Measurements from ENCODE around the gene SPACA1. TPM values are rescaled to one million over a fixed set of nuclear protein-coding genes. Genes with fewer than 3 reads are reported as not detected.
A peak's percentile ranks its signal among the peaks of the same experiment; 100 is the strongest.

SPACA1 gene
- total and polyA plus RNA-seq, 2 of the 8 experiments (the other 6 are each of a cell fraction or from before 2014, with no cell fraction given), result not detected

GRCh38 chr6:88004707-88005106 is 42.9 kb upstream of the SPACA1 start:
- H4K91ac ChIP-seq (replicated peaks; ENCODE audit: insufficient read length, low read length), result no peak overlapping the region
- CTCF ChIA-PET (ENCODE audit: partially characterized antibody), result interaction anchor here (1.4 to 1.5 kb wide), 2 partner anchors 10 to 53 kb away, joined by 3 to 5 read pairs; no protein-coding TSS in a partner anchor
- peak overlapping the region; percentile 28; the same call in 1 of the 2 replicates for H2AFZ ChIP-seq (ENCODE audit: low read length)
- H3K27ac ChIP-seq (ENCODE audit: low read depth, low read length), result no peak overlapping the region
- H3K4ac ChIP-seq (replicated peaks; ENCODE audit: insufficient read length, low read depth, low read length), result no peak overlapping the region
- no peak overlapping the region for H2BK20ac ChIP-seq (ENCODE audit: low read length)
- no peak for FAIRE-seq
- no peak overlapping the region for H3K56ac ChIP-seq (replicated peaks; ENCODE audit: insufficient read length, low read depth, low read length)
- no peak overlapping the region for H2BK12ac ChIP-seq (ENCODE audit: low read depth, low read length)
- no peak overlapping the region for H3K18ac ChIP-seq (ENCODE audit: extremely low read depth, low read length)
- 0 out of 2 replicates have a peak, but pooled peaks have one; percentile 23 for TF ChIP-seq CEBPB (IDR thresholded peaks at IDR 0.05; ENCODE audit: low read depth, low read length)
- no peak for TF ChIP-seq YY1 (IDR thresholded peaks at IDR 0.05; ENCODE audit: low read depth, low read length)
- no peaks in the 10 kb centered on the region for H3K79me2 ChIP-seq (ENCODE audit: control insufficient read depth in 1 of 2, insufficient read depth in 2 of 2, low read length in 2 of 2)
- H3K4me3 ChIP-seq (ENCODE audit: extremely low read depth in 1 of 4, insufficient read depth in 2 of 4, low read depth in 3 of 4, low read length in 4 of 4), result no peak overlapping the region
- POLR2A ChIA-PET (ENCODE audit: partially characterized antibody), result no interaction called here
- no peak overlapping the region for H2BK120ac ChIP-seq (replicated peaks; ENCODE audit: low read depth, low read length)
- no peak overlapping the region for H3K23ac ChIP-seq (ENCODE audit: insufficient read length)
- no peaks in the 10 kb centered on the region; a peak in 1 of 7 replicates for H3K4me1 ChIP-seq (replicated peaks in 1 of 4; ENCODE audit: control insufficient read depth in 3 of 4, insufficient read depth in 4 of 4, low read length in 3 of 4)
- no peak overlapping the region for H2AK5ac ChIP-seq (ENCODE audit: low read depth, low read length)
- H3K36me3 ChIP-seq (ENCODE audit: control insufficient read depth in 2 of 4, insufficient read depth in 4 of 4, low read length in 3 of 4), result no peaks in the 10 kb centered on the region
- no peaks in the 10 kb centered on the region for H3K79me1 ChIP-seq (ENCODE audit: low read depth, low read length)
- no peak overlapping the region for H3K4me2 ChIP-seq (ENCODE audit: insufficient read depth in 1 of 2, low read depth in 2 of 2, low read length in 2 of 2)
- H3K9ac ChIP-seq (replicated peaks in 1 of 4; ENCODE audit: extremely low read depth in 1 of 4, low read depth in 3 of 4, low read length in 3 of 4), result no peak overlapping the region
- no peak overlapping the region for H4K8ac ChIP-seq (ENCODE audit: extremely low read depth, insufficient read depth, low read length)
- H2BK5ac ChIP-seq (ENCODE audit: low read depth, low read length), result no peak overlapping the region
- DNase-seq (ENCODE audit: low read depth in 1 of 2, low spot score in 2 of 2), result no peak
- no peaks in the 10 kb centered on the region for H3K9me3 ChIP-seq (ENCODE audit: insufficient read depth in 2 of 2, low read depth in 1 of 2, low read length in 1 of 2)
- no peak overlapping the region for H3K14ac ChIP-seq (ENCODE audit: insufficient read length)
- H4K20me1 ChIP-seq (replicated peaks in 1 of 2; ENCODE audit: control insufficient read depth in 1 of 2, insufficient read depth in 2 of 2, low read length in 2 of 2), result no peaks in the 10 kb centered on the region
- no peak overlapping the region for H2BK15ac ChIP-seq (ENCODE audit: low read length)
- H3K23me2 ChIP-seq (ENCODE audit: low read depth, low read length), result no peaks in the 10 kb centered on the region
- no peak overlapping the region for H4K5ac ChIP-seq (ENCODE audit: insufficient read length, low read depth, low read length)
- 88% methylated on average over 4 of the region's 4 CpGs; no CpG with 5 or more reads in 1 of the 2 experiments for WGBS, 2 experiments (ENCODE audit: extremely low coverage in 1 of 2, insufficient coverage in 1 of 2, insufficient read length in 1 of 2, insufficient replicate concordance in 2 of 2, low coverage in 1 of 2, low lambda C conversion rate in 2 of 2, missing lambda C conversion rate in 1 of 2)
- no peaks in the 10 kb centered on the region for H3K27me3 ChIP-seq (replicated peaks in 1 of 4; ENCODE audit: control insufficient read depth in 3 of 4, extremely low read depth in 1 of 4, insufficient read depth in 3 of 4, low read length in 3 of 4)

Data from H1 (cell line).